Cardiac septum (tissue), 1 donor: Measurements from ENCODE around the gene CRIP1. TPM values are rescaled to one million over a fixed set of nuclear protein-coding genes. Genes with fewer than 3 reads are reported as not detected.

Experiments used
- DNase-seq: peaks from one replicate; pipeline ENCODE4 v3.0.0-alpha.2; 2020; ENCODE audit warnings: low spot score
- intact Hi-C: fragments of 100-400 bp; cut with DNase I; formaldehyde crosslinking; loops from one replicate; pipeline ENCODE4 v1.14.0; 2022
- total RNA-seq: library from RNA; stranded (reverse); fragmentation: NEBNext Ultra II Directional; extraction: Animal tissue kit (Norgen Biotek cat#: 25700); gene quantifications from one replicate; pipeline ENCODE4 v1.2.1, GENCODE V29; 2021
- donor health status: DM: no; HTN: no; CAD: no.

Gene CRIP1
- total RNA-seq, 1 donor from 2014 or later, result 68.2 TPM

- intact Hi-C loops, result loop anchor here (2.0 to 5.0 kb wide), 4 partner anchors 39 to 78 kb away; partner anchors contain the start of genes TEX22 and TMEM121
- no peak for DNase-seq
These were observed 37.2 kb upstream of the CRIP1 start for GRCh38 chr14:105449276-105450122.

- DNase-seq, result no peak
These were observed 36.6 kb upstream of the CRIP1 start for GRCh38 chr14:105450123-105450505.

GRCh38 chr14:105450864-105451720 lies 35.6 kb upstream of the CRIP1 start:
- DNase-seq, result no peak
- intact Hi-C loops, result no loop called here

More at GRCh38 chr14:105450123-105450505, 36.6 kb upstream of the CRIP1 start:
- intact Hi-C loops, result no loop called here

GRCh38 chr14:105452963-105453362 lies 33.7 kb upstream of the CRIP1 start:
- intact Hi-C loops, result no loop called here
- DNase-seq, result no peak

- intact Hi-C loops, result no loop called here
- DNase-seq, result no peak
These were observed 32.8 kb upstream of the CRIP1 start for GRCh38 chr14:105453847-105454246.

GRCh38 chr14:105455086-105455640 lies 31.5 kb upstream of the CRIP1 start:
- no peak for DNase-seq
- intact Hi-C loops, result no loop called here

- intact Hi-C loops, result no loop called here
- DNase-seq, result no peak
These were observed 30.7 kb upstream of the CRIP1 start for GRCh38 chr14:105455766-105456660.

GRCh38 chr14:105456736-105457617 lies 29.7 kb upstream of the CRIP1 start:
- intact Hi-C loops, result no loop called here
- no peak for DNase-seq

- intact Hi-C loops, result no loop called here
- DNase-seq, result no peak
These were observed 28.7 kb upstream of the CRIP1 start for GRCh38 chr14:105458010-105458409.

GRCh38 chr14:105458571-105458970 lies 28.1 kb upstream of the CRIP1 start:
- intact Hi-C loops, result no loop called here

GRCh38 chr14:105460116-105460515 lies 26.6 kb upstream of the CRIP1 start:
- intact Hi-C loops, result no loop called here
- DNase-seq, result no peak

More at GRCh38 chr14:105458571-105458970, 28.1 kb upstream of the CRIP1 start:
- DNase-seq, result no peak

GRCh38 chr14:105460616-105461015 lies 26.1 kb upstream of the CRIP1 start:
- intact Hi-C loops, result no loop called here

GRCh38 chr14:105461903-105462302 lies 24.8 kb upstream of the CRIP1 start:
- intact Hi-C loops, result no loop called here
- no peak for DNase-seq

More at GRCh38 chr14:105460616-105461015, 26.1 kb upstream of the CRIP1 start:
- DNase-seq, result no peak

- intact Hi-C loops, result no loop called here
These were observed 22.2 kb upstream of the CRIP1 start for GRCh38 chr14:105464501-105464900.

GRCh38 chr14:105465209-105466031 lies 21.3 kb upstream of the CRIP1 start:
- no peak for DNase-seq
- intact Hi-C loops, result no loop called here

More at GRCh38 chr14:105464501-105464900, 22.2 kb upstream of the CRIP1 start:
- DNase-seq, result no peak

GRCh38 chr14:105466531-105467248 lies 20.0 kb upstream of the CRIP1 start:
- intact Hi-C loops, result no loop called here

More at GRCh38 chr14:105466531-105467248, 20.0 kb upstream of the CRIP1 start:
- DNase-seq, result peak; percentile 92
